Measurements from ENCODE around the gene ZSWIM6.

ZSWIM6 gene

DNA sequence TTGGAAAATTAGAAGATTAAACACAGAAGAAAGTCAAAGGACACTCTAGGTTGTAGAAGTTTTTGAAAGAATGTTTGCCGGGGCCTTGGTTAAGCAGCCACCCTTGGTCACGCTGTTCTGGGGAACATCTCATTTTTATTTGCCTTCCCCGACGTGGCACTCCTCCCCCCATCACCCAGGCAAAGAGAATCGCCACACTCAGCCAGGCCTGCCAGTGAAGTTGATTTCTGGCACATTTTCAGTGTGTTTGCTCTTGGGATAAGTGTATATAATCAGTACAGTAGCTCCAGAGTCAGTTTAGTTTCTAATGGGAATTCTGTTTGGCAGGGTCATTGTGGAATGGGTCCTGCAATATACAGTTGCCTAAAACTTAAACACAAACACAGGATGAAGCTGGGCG is 243.5 kb downstream of the ZSWIM6 start:
- TF ChIP-seq, protein P1, sequence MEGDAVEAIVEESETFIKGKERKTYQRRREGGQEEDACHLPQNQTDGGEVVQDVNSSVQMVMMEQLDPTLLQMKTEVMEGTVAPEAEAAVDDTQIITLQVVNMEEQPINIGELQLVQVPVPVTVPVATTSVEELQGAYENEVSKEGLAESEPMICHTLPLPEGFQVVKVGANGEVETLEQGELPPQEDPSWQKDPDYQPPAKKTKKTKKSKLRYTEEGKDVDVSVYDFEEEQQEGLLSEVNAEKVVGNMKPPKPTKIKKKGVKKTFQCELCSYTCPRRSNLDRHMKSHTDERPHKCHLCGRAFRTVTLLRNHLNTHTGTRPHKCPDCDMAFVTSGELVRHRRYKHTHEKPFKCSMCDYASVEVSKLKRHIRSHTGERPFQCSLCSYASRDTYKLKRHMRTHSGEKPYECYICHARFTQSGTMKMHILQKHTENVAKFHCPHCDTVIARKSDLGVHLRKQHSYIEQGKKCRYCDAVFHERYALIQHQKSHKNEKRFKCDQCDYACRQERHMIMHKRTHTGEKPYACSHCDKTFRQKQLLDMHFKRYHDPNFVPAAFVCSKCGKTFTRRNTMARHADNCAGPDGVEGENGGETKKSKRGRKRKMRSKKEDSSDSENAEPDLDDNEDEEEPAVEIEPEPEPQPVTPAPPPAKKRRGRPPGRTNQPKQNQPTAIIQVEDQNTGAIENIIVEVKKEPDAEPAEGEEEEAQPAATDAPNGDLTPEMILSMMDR (IDR thresholded peaks at IDR 0.05; ENCODE audit: insufficient read depth, missing control alignments): no peak
- FAIRE-seq (no peak), DNase-seq (ENCODE audit: insufficient read length, low spot score) (no peak)

DNA sequence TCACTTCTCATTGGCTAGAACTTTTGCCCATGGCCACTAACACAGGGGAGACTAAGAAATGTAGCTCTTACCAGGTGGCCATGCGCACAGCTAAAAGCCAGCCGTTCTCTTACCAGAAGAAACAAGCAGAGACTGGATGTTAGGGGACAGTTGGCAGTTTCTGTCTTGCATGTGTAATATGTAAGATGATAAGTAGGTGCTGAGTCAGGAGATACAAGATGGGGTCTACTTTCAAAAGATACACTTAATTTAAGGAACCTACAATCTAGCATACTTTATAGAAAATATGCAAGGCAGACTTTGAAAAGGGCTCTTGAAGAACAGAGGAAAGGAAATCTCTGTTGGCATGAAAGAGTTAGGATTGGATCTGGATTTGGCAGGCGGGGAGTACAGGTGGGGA is 244.5 kb downstream of the ZSWIM6 start:
- no peak for DNase-seq (ENCODE audit: insufficient read length, low spot score)
- FAIRE-seq: no peak
- TF ChIP-seq, protein P1 (IDR thresholded peaks at IDR 0.05; ENCODE audit: insufficient read depth, missing control alignments): no peak

DNA sequence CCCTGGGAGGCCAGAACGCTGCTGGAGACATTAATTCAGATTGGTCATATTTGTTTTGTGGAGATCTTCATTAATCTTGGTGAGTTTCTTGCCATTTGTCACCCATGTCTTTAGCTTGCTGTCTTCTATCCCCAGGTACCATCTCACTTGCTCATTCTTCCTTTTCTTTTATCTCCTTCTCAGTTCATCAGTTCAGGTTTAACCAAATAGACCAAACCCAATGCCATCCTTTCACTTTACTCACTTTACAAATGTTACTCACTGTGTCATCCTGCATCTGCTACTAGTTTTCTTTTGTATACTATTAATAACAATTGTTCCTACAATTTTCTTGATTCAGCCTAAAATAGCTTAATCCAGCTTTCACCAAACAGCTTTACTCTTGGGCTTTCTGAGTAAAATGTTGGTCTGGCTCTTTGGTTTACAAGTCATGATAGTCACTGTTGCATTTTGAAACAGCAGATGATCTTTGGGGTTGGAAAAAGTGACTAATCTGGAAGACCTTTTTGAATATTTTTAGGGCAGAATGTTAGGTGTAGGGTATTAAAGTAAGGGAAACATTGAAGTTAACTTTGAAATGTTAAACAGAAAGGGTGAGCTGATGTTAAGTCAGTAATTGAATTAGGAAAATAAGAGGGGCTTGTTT is 246.9 kb downstream of the ZSWIM6 start:
- no peak for FAIRE-seq
- no peak for DNase-seq (ENCODE audit: insufficient read length, low spot score)
- TF ChIP-seq, protein P1 (IDR thresholded peaks at IDR 0.05; ENCODE audit: insufficient read depth, missing control alignments): no peak

DNA sequence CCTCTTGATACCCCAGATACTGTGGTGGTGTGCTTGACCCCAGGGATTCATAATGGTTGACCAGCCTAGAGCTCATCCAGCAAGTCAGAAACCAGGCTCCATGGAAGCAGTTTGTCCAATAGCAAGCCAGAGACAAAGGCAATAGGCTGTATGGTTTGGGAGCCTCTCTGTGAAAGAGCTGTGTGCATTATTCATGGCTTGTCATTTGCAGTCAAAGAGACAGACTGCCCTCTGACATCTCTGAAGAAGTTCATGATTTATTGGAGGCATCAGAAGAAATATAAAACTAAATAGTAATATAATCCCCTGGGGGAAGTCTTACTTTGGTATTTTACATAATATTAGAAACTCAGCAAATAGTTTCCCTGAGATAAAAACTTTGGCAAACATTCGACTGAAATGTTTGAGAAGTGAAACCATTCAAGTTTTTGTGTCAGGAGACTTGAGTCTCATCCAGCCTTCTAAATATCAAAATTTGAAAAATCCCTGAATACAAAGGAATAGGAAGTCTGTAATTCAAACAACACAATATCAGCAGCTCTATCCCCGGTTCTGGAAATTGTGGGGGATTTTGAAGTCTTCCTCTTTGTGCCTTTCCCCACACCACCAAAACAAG is 250.3 kb downstream of the ZSWIM6 start:
- FAIRE-seq: no peak
- DNase-seq (ENCODE audit: insufficient read length, low spot score): no peak
- TF ChIP-seq, protein P1 (IDR thresholded peaks at IDR 0.05; ENCODE audit: insufficient read depth, missing control alignments): no peak

DNA sequence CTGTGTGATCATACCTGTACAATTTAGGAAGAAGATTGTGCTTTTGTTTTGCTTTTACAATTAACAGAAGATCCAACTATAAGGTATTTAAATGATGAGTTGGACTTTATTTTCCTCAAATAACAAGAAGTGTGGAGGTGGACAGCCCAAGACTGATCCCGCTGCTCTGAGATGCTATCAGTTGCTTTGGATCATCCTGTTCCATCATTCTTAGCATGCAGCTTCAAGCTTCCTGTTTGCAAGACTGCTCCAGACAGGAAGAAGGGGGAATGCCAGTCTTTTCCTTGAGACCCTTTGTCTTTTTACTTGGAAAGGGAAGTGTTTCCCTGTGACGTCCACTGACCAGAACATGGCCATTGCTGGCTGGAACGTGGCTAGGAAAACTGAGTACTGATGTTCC is 250.8 kb downstream of the ZSWIM6 start:
- FAIRE-seq (no peak), DNase-seq (ENCODE audit: insufficient read length, low spot score) (no peak)
- TF ChIP-seq, protein P1 (IDR thresholded peaks at IDR 0.05; ENCODE audit: insufficient read depth, missing control alignments): no peak

DNA sequence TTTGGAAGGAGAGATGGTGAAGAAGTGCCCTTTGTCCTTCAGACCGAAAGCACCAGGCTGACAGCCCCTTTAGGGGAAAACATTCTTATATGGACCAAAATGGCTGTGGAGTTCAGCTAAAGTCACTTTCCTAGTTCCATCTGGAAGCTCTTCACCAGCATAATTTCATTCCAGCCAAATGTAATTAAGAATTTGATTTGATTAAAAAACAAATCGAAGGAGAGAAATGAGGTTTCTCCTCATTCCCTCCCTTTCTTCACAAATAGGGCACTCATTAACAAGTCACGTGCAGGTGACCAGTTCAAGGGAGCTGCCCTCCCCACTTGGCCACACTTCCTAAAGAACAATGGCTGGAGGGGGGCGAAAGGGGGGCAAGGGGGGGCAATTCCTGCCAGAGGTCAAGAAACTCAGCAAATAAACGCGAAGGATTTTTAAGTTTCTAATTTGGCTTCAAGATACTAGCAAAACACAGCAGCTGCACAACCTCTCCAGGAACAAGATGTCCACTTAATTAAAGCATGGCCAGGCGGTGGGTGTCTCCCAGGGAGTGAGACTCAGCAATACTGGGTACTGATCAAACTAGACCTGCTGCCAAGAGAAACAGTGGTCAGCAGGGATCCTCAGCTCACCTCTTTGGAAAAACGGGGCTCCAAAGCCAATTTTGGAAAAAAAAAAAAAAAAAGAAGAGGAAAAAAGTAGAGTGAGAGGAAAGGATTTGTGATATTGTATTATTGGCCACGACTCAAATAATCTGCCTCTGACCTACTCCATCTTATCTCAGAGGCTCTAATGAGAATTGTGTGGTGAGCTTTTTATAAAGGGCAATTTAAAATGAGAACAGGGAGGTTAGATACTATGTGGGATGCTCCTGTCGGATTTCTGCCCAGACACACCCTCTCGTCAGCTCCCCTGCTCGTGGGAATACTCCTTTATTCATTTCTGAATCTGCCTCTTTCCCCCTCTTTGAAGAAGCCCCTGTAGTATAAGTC is 254.3 kb downstream of the ZSWIM6 start:
- FAIRE-seq (no peak), DNase-seq (ENCODE audit: insufficient read length, low spot score) (no peak)
- TF ChIP-seq, protein P1 (IDR thresholded peaks at IDR 0.05; ENCODE audit: insufficient read depth, missing control alignments): no peak
